ENCODE data around the gene USP12. TPM values are rescaled to one million over a fixed set of nuclear protein-coding genes. Genes with fewer than 3 reads are reported as not detected.
"Not testable (repeated sequence)": the region's sequence is repeated elsewhere in the genome, so short reads cannot be mapped to it uniquely, and the experiment has no call there.

Gene USP12
- total RNA-seq, 1 donor from 2014 or later = 49.1 TPM

GRCh38 chr13:27160657-27161295 is 10.8 kb downstream of the USP12 start:
- intact Hi-C loops (cut with micrococcal nuclease) = no loop called here
- H3K27me3 Mint-ChIP-seq (ENCODE audit: insufficient read depth) = no peaks in the 10 kb centered on the region

GRCh38 chr13:27159806-27160563 is 11.6 kb downstream of the USP12 start:
- peaks cover 18% of the 10 kb centered on the region for H3K9me3 Mint-ChIP-seq
- intact Hi-C loops (cut with micrococcal nuclease) = no loop called here

More at GRCh38 chr13:27160657-27161295, 10.8 kb downstream of the USP12 start:
- Mint-ChIP-seq H3K36me3 (ENCODE audit: low read depth) (peaks cover 33% of the 10 kb centered on the region), H3K27ac (no peak overlapping the region), H3K4me1 (ENCODE audit: low read depth) (peaks cover 47% of the 10 kb centered on the region), H3K4me3 (no peak overlapping the region), H3K9me3 (peaks cover 18% of the 10 kb centered on the region)
- DNase-seq (ENCODE audit: low spot score) = no peak

GRCh38 chr13:27158335-27158734 is 13.3 kb downstream of the USP12 start:
- Mint-ChIP-seq H3K4me3 (no peak overlapping the region), H3K36me3 (ENCODE audit: low read depth) (peaks cover 33% of the 10 kb centered on the region), H3K4me1 (ENCODE audit: low read depth) (peaks cover 49% of the 10 kb centered on the region), H3K9me3 (peaks cover 18% of the 10 kb centered on the region), H3K27ac (no peak overlapping the region), H3K27me3 (ENCODE audit: insufficient read depth) (no peaks in the 10 kb centered on the region)
- DNase-seq (ENCODE audit: low spot score) = no peak
- intact Hi-C loops (cut with micrococcal nuclease) = no loop called here

More at GRCh38 chr13:27159806-27160563, 11.6 kb downstream of the USP12 start:
- Mint-ChIP-seq H3K27me3 (ENCODE audit: insufficient read depth) (no peaks in the 10 kb centered on the region), H3K4me3 (no peak overlapping the region), H3K4me1 (ENCODE audit: low read depth) (peaks cover 42% of the 10 kb centered on the region), H3K27ac (no peak overlapping the region), H3K36me3 (ENCODE audit: low read depth) (peaks cover 34% of the 10 kb centered on the region)
- DNase-seq (ENCODE audit: low spot score) = no peak

GRCh38 chr13:27151798-27152599 is 19.6 kb downstream of the USP12 start:
- Mint-ChIP-seq H3K36me3 (ENCODE audit: low read depth) (peaks cover 25% of the 10 kb centered on the region), H3K27ac (peak overlapping the region; percentile 25), H3K4me1 (ENCODE audit: low read depth) (peaks cover 59% of the 10 kb centered on the region), H3K4me3 (peak overlapping the region; percentile 5), H3K27me3 (ENCODE audit: insufficient read depth) (no peaks in the 10 kb centered on the region), H3K9me3 (peaks cover 12% of the 10 kb centered on the region)
- intact Hi-C loops (cut with micrococcal nuclease) = loop anchor here (1.0 kb wide), 1 partner anchor 21 kb away; no protein-coding TSS in a partner anchor
- DNase-seq (ENCODE audit: low spot score) = no peak

- H3K4me3 Mint-ChIP-seq = no peak overlapping the region
- DNase-seq (ENCODE audit: low spot score) = no peak
- H3K4me1 Mint-ChIP-seq (ENCODE audit: low read depth) = peaks cover 75% of the 10 kb centered on the region
- H3K9me3 Mint-ChIP-seq = no peaks in the 10 kb centered on the region
- no peak overlapping the region for H3K27ac Mint-ChIP-seq
- intact Hi-C loops (cut with micrococcal nuclease) = loop anchor here (5.0 kb wide), 1 partner anchor 278 kb away; no protein-coding TSS in a partner anchor
- peaks cover 13% of the 10 kb centered on the region for H3K36me3 Mint-ChIP-seq (ENCODE audit: low read depth)
- no peaks in the 10 kb centered on the region for H3K27me3 Mint-ChIP-seq (ENCODE audit: insufficient read depth)
Observed at GRCh38 chr13:27149702-27150101, 21.9 kb downstream of the USP12 start.

- intact Hi-C loops (cut with micrococcal nuclease) = loop anchor here (5.0 kb wide), 1 partner anchor 278 kb away; no protein-coding TSS in a partner anchor
- peak overlapping the region; percentile 76 for H3K27ac Mint-ChIP-seq
Observed at GRCh38 chr13:27148900-27149299, 22.7 kb downstream of the USP12 start.

GRCh38 chr13:27147530-27148170 is 24.0 kb downstream of the USP12 start:
- peaks cover 71% of the 10 kb centered on the region for H3K4me1 Mint-ChIP-seq (ENCODE audit: low read depth)
- peak overlapping the region; percentile 55 for H3K4me3 Mint-ChIP-seq

More at GRCh38 chr13:27148900-27149299, 22.7 kb downstream of the USP12 start:
- Mint-ChIP-seq H3K9me3 (no peaks in the 10 kb centered on the region), H3K4me1 (ENCODE audit: low read depth) (peaks cover 72% of the 10 kb centered on the region), H3K36me3 (ENCODE audit: low read depth) (peaks cover 13% of the 10 kb centered on the region), H3K4me3 (no peak overlapping the region), H3K27me3 (ENCODE audit: insufficient read depth) (no peaks in the 10 kb centered on the region)
- DNase-seq (ENCODE audit: low spot score) = no peak

GRCh38 chr13:27141746-27142145 is 29.9 kb downstream of the USP12 start:
- DNase-seq (ENCODE audit: low spot score) = no peak
- Mint-ChIP-seq H3K4me1 (ENCODE audit: low read depth) (peaks cover 57% of the 10 kb centered on the region), H3K36me3 (ENCODE audit: low read depth) (peaks cover 20% of the 10 kb centered on the region), H3K9me3 (no peaks in the 10 kb centered on the region), H3K27me3 (ENCODE audit: insufficient read depth) (no peaks in the 10 kb centered on the region), H3K27ac (no peak overlapping the region), H3K4me3 (no peak overlapping the region)
- intact Hi-C loops (cut with micrococcal nuclease) = no loop called here

More at GRCh38 chr13:27147530-27148170, 24.0 kb downstream of the USP12 start:
- Mint-ChIP-seq H3K27ac (peak overlapping the region; percentile 93), H3K9me3 (no peaks in the 10 kb centered on the region), H3K27me3 (ENCODE audit: insufficient read depth) (no peaks in the 10 kb centered on the region), H3K36me3 (ENCODE audit: low read depth) (peaks cover 18% of the 10 kb centered on the region)
- DNase-seq (ENCODE audit: low spot score) = no peak
- intact Hi-C loops (cut with micrococcal nuclease) = loop anchor here (1.0 to 5.0 kb wide), 5 partner anchors 16 to 280 kb away; no protein-coding TSS in a partner anchor

- H3K9me3 Mint-ChIP-seq; DNase-seq (ENCODE audit: low spot score); intact Hi-C loops (cut with micrococcal nuclease); H3K27me3 Mint-ChIP-seq (ENCODE audit: insufficient read depth); H3K4me3 Mint-ChIP-seq; H3K27ac Mint-ChIP-seq: not testable (repeated sequence)
- Mint-ChIP-seq H3K36me3 (ENCODE audit: low read depth) (peaks cover 20% of the 10 kb centered on the region), H3K4me1 (ENCODE audit: low read depth) (peaks cover 56% of the 10 kb centered on the region)
Observed at GRCh38 chr13:27141159-27141558, 30.5 kb downstream of the USP12 start.

GRCh38 chr13:27140060-27140459 is 31.6 kb downstream of the USP12 start:
- peaks cover 20% of the 10 kb centered on the region for H3K36me3 Mint-ChIP-seq (ENCODE audit: low read depth)
- no peak overlapping the region for H3K27ac Mint-ChIP-seq
- H3K4me1 Mint-ChIP-seq (ENCODE audit: low read depth) = peaks cover 52% of the 10 kb centered on the region
- intact Hi-C loops (cut with micrococcal nuclease) = no loop called here
- no peaks in the 10 kb centered on the region for H3K9me3 Mint-ChIP-seq
- no peak for DNase-seq (ENCODE audit: low spot score)
- no peak overlapping the region for H3K4me3 Mint-ChIP-seq
- no peaks in the 10 kb centered on the region for H3K27me3 Mint-ChIP-seq (ENCODE audit: insufficient read depth)

GRCh38 chr13:27139565-27139964 is 32.0 kb downstream of the USP12 start:
- peaks cover 55% of the 10 kb centered on the region for H3K4me1 Mint-ChIP-seq (ENCODE audit: low read depth)
- no peaks in the 10 kb centered on the region for H3K27me3 Mint-ChIP-seq (ENCODE audit: insufficient read depth)

GRCh38 chr13:27138457-27139093 is 33.0 kb downstream of the USP12 start:
- Mint-ChIP-seq H3K36me3 (ENCODE audit: low read depth) (peaks cover 20% of the 10 kb centered on the region), H3K27ac (no peak overlapping the region), H3K4me3 (no peak overlapping the region), H3K4me1 (ENCODE audit: low read depth) (peaks cover 59% of the 10 kb centered on the region), H3K27me3 (ENCODE audit: insufficient read depth) (no peaks in the 10 kb centered on the region), H3K9me3 (no peaks in the 10 kb centered on the region)
- intact Hi-C loops (cut with micrococcal nuclease) = loop anchor here (10.0 kb wide), 1 partner anchor 1126 kb away; no protein-coding TSS in a partner anchor
- no peak for DNase-seq (ENCODE audit: low spot score)

More at GRCh38 chr13:27139565-27139964, 32.0 kb downstream of the USP12 start:
- intact Hi-C loops (cut with micrococcal nuclease) = loop anchor here (10.0 kb wide), 1 partner anchor 1125 kb away; no protein-coding TSS in a partner anchor
- H3K9me3 Mint-ChIP-seq = no peaks in the 10 kb centered on the region
- H3K4me3 Mint-ChIP-seq = no peak overlapping the region
- H3K36me3 Mint-ChIP-seq (ENCODE audit: low read depth) = peaks cover 20% of the 10 kb centered on the region
- no peak overlapping the region for H3K27ac Mint-ChIP-seq
- DNase-seq (ENCODE audit: low spot score) = no peak

Data from activated T-helper 1 cell treated with anti-CD3 and anti-CD28 coated beads, Interleukin-12 subunit alpha, Interleukin-12 subunit beta, Interleukin-2, Interleukin-4 antibody, amounts not matched to agents 30 ng/mL and 10 ng/mL and 1 ng/mL, durations not matched to agents 14 hours and 24 hours and 36 hours (primary cell).